Measurements from ENCODE around the gene FBN1. TPM values are rescaled to one million over a fixed set of nuclear protein-coding genes. Genes with fewer than 3 reads are reported as not detected.

Gene FBN1
- total and polyA plus RNA-seq, 2 experiments from 2014 or later = 2.1 to 5.3 TPM

DNA sequence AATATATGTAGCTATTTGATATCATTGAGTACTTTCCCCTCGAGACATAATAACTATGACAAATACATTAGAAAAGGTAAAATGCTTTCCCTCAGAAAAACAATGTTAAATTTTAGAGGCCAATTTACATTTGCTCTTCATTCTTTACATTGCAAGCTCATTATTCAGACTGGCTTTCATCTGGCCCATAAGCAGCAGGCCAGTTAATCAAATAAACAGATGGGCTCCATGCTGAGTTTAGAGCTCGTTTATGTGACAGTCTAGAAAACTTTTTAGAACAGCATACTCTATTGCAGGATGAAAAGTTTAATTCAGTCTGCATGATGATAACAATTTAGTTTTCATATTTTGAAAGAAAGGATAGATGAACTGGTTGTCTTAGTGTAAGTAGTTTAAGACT, 163.7 kb downstream of the FBN1 start:
- TF ChIP-seq, protein P1, sequence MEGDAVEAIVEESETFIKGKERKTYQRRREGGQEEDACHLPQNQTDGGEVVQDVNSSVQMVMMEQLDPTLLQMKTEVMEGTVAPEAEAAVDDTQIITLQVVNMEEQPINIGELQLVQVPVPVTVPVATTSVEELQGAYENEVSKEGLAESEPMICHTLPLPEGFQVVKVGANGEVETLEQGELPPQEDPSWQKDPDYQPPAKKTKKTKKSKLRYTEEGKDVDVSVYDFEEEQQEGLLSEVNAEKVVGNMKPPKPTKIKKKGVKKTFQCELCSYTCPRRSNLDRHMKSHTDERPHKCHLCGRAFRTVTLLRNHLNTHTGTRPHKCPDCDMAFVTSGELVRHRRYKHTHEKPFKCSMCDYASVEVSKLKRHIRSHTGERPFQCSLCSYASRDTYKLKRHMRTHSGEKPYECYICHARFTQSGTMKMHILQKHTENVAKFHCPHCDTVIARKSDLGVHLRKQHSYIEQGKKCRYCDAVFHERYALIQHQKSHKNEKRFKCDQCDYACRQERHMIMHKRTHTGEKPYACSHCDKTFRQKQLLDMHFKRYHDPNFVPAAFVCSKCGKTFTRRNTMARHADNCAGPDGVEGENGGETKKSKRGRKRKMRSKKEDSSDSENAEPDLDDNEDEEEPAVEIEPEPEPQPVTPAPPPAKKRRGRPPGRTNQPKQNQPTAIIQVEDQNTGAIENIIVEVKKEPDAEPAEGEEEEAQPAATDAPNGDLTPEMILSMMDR (IDR thresholded peaks at IDR 0.05; ENCODE audit: low read depth, low read length) = no peak
- H3K27me3 ChIP-seq = no peaks in the 10 kb centered on the region
- no peak overlapping the region for H3K27ac ChIP-seq
- H3K4me1 ChIP-seq (ENCODE audit: low read depth) = no peaks in the 10 kb centered on the region
- DNase-seq (ENCODE audit: low read depth in 1 of 2, low spot score in 1 of 2) = no peak
- no peak overlapping the region for H3K4me3 ChIP-seq
- no peaks in the 10 kb centered on the region for H3K36me3 ChIP-seq
- H3K9me3 ChIP-seq (ENCODE audit: low read depth) = no peaks in the 10 kb centered on the region

DNA sequence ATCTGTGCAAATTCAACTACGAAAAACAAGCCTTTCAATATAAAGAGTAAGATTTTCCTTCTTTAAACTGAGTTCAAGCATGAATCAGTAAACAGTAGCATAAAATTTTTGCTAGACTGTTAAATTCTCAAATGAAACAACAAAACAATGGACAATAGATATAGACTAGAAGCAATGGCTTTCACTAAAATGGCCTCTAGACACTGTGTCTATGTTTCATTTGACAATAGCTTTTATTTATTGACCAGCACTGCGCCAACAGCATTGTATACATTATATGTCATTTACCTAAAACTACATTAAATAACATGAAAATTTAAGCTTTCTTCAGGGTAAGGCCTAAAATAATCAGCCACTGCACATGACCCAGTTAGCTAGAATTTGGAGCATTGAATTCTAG, 165.8 kb downstream of the FBN1 start:
- Histone ChIP-seq H3K4me1 (ENCODE audit: low read depth) (no peaks in the 10 kb centered on the region), H3K9me3 (ENCODE audit: low read depth) (no peaks in the 10 kb centered on the region), H3K27me3 (no peaks in the 10 kb centered on the region), H3K36me3 (no peaks in the 10 kb centered on the region), H3K4me3 (no peak overlapping the region), H3K27ac (no peak overlapping the region)
- TF ChIP-seq, protein P1 (IDR thresholded peaks at IDR 0.05; ENCODE audit: low read depth, low read length) = no peak
- DNase-seq (ENCODE audit: low read depth in 1 of 2, low spot score in 1 of 2) = no peak

DNA sequence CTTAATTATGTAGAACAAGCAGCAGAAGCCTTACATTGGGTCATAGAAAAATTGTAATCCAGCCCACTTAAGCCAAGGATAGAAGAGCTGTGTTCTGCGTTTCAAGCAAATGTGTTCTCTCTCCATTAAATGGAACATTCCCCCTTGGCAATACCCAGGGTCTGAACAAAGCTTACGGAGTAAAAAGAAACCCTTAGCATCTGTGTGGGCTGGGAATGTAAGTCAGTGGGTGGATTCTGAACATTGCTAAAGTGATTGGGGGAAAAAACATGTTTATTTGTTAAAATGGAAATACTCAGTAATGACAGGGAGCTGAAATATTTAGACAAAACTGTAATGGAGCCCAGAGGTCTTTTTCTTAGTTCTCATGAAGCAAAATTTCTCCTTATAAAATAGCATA, 166.9 kb downstream of the FBN1 start:
- Histone ChIP-seq H3K36me3 (no peaks in the 10 kb centered on the region), H3K9me3 (ENCODE audit: low read depth) (no peaks in the 10 kb centered on the region), H3K27me3 (no peaks in the 10 kb centered on the region), H3K4me1 (ENCODE audit: low read depth) (no peaks in the 10 kb centered on the region), H3K27ac (no peak overlapping the region), H3K4me3 (no peak overlapping the region)
- no peak for DNase-seq (ENCODE audit: low read depth in 1 of 2, low spot score in 1 of 2)
- TF ChIP-seq, protein P1 (IDR thresholded peaks at IDR 0.05; ENCODE audit: low read depth, low read length) = no peak

DNA sequence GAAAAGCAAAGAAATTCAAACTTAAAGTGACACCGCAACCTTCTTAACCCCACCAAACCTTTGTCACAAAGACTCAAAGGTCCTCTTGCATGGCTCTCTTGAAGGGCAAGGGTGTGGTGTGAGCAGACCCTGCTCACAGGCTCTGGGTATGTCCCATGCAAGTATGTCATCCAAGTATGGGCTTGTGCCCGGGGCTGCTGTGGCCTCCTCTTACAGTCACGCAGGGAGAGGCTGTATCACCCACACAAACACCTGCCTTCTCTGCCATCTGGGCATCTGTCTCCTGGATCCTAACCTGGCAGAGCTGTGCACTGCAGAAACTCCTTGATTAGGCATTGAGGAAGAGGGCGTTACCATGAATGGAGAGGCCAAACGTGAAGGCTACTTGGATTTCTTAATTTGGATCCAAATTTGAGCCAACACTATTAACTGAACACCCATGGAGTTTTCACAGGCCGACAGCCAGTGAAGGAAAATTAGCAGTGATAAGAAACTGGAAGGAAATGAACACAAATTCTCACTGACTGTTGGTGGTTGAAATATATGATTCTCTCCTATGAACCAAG, 167.6 kb downstream of the FBN1 start:
- TF ChIP-seq, protein P1 (IDR thresholded peaks at IDR 0.05; ENCODE audit: low read depth, low read length) = no peak
- Histone ChIP-seq H3K36me3 (no peaks in the 10 kb centered on the region), H3K4me1 (ENCODE audit: low read depth) (no peaks in the 10 kb centered on the region), H3K9me3 (ENCODE audit: low read depth) (no peaks in the 10 kb centered on the region), H3K27ac (no peak overlapping the region), H3K27me3 (no peaks in the 10 kb centered on the region), H3K4me3 (no peak overlapping the region)
- DNase-seq (ENCODE audit: low read depth in 1 of 2, low spot score in 1 of 2) = no peak

DNA sequence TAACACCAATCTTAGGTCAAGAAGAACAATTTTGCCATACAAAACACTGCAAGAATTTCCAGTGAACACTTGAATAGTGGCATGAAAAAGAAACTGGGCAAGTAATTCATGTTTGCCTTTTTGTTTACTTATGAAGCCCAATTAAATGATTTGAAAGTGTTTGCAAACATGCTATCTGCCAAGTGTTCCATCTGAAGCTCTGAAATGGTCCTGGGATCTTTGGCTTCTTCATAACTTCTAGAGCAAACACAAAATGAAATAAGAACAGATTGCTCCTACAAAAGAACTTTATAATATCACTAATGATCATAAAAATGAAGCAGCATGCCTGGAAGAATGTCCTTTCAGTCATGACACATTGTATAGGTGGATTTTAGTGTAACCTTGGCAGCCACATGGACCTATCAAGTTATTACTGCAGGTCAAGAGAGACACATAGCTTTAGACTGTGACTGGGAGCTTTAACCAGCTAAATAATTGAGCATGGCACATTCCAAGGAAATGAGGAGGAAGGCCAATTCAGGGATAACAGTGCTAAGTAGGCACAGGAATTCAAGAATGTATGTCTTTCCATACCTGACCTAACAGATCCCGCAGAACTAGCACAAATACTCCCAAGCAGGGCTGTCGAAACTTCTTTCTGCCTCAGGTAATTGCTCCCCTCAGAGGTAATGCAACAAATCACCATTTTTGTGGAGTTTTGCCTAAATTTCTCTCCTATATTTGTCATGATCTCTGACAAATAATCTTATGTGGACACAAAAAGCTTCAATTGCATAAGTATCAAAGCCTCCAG, 169.7 kb downstream of the FBN1 start:
- no peaks in the 10 kb centered on the region for H3K27me3 ChIP-seq
- no peak overlapping the region for H3K4me3 ChIP-seq
- H3K36me3 ChIP-seq = no peaks in the 10 kb centered on the region
- H3K9me3 ChIP-seq (ENCODE audit: low read depth) = no peaks in the 10 kb centered on the region
- H3K4me1 ChIP-seq (ENCODE audit: low read depth) = no peaks in the 10 kb centered on the region
- TF ChIP-seq, protein P1 (IDR thresholded peaks at IDR 0.05; ENCODE audit: low read depth, low read length) = no peak
- DNase-seq (ENCODE audit: low read depth in 1 of 2, low spot score in 1 of 2) = no peak
- no peak overlapping the region for H3K27ac ChIP-seq
